GM19023 (cell line): ENCODE data around the gene USP22.

Experiments
- ATAC-seq: cut with Tn5 transposase; IDR thresholded peaks from one replicate; pipeline ENCODE4 v1.9.1; 2021; ENCODE audit warnings: mild to moderate bottlenecking, moderate library complexity; ENCODE audit not compliant: unreplicated experiment

The USP22 gene

DNA sequence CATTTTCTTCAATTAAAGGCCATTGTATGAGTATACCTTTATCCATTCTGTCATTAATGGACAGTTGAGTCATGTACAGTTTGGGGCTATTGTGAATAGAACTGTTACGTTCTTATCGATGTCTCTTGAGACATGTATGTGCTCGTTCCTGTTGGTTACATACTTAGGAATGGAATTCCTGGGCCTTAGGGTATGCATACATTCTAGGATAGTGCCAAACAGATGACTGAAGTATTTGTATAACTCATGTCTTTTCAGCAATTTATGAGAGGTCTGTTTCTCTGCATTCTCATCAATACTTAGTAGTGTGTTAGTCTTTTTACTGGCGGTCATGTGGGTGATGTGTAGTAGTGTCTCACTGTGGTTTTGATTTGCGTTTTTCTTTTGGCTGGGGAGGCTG, 81.2 kb downstream of the USP22 start:
- ATAC-seq: no peak

DNA sequence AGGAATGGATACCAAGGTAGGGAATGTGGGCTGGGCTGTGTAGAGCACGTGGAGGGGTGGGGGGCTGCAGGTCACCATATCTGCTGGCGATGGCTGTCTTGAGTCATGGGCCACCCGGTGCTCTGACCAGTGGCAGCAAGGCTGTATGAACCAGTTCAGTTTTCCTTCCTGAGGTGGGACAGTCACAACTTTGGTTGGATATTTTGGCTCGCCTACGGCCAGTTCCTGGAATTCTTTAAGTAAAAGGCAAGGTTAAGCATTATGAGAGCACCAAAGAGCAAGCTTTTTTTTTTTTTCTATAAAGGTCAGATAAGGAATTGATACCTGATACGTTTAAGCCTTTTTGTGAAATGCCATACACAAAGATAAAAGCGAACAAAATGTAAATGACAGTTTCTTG, 81.9 kb downstream of the USP22 start:
- no peak for ATAC-seq

GRCh38 chr17:20955427-20956323, 87.1 kb downstream of the USP22 start:
- ATAC-seq: no peak

DNA sequence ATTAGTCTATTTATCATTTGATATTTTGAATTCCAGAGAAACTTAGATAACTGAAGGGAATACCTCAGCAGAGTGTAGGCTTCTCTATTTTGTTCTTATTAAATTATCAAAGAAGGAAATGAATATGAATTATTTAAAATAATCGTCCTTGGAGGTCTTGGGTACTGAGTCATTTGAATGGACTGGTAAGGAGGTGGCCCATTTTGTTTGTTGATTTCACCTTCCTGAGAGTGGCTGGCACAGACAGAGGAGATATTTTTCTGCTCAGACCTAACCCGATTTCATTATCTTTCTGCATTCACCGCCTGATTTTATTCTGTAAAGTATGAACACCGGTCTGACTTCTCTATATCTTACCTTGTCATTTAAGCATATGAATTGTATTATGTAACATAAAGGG, 88.0 kb downstream of the USP22 start:
- ATAC-seq: no peak

DNA sequence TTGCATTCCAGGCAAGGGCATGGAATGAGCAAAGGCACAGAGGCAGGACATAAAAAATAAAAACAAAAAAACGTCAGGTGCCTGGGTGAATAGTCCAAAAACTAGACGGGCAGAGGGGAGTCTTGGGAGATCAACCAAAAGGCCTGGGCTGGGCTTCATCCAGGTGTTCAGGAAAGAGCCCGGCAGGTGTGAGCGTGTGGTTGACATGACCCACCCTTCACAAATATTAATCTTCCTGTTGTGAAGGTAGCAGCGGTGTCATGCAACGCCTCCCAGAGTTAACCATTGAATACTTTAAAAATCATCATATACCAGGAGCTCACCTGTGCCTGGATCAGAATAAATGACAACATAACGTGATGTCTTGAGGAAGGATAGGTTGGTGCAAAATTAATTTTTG, 90.6 kb downstream of the USP22 start:
- ATAC-seq: no peak
